Non-pigmented ciliary epithelial cell (primary cell): Measurements from ENCODE around the gene RASD1.
"Not testable (repeated sequence)": the region's sequence is repeated elsewhere in the genome, so short reads cannot be mapped to it uniquely, and the experiment has no call there.

Experiments
- DNase-seq: peaks from one replicate; pipeline ENCODE4 v3.0.0-alpha.2; 2010; ENCODE audit warnings: low read depth

RASD1 gene

DNA sequence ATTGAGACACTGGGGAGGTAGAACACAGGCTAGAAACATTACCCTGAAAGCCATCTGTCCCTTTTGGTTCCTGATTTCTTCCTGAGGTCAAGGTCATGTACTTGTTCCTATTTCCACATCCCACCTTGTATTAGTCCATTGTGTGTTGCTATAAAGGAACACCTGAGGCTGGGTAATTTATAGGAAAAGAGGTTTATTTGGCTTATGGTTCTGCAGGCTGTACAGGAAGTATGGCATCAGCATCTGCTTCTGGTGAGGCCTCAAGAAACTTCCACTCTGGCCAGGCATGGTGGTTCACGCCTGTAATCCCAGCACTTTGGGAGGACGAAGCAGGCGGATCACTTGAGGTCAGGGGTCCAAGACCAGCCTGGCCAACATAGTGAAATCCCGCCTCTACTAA, 26.8 kb downstream of the RASD1 start:
- DNase-seq, result no peak

DNA sequence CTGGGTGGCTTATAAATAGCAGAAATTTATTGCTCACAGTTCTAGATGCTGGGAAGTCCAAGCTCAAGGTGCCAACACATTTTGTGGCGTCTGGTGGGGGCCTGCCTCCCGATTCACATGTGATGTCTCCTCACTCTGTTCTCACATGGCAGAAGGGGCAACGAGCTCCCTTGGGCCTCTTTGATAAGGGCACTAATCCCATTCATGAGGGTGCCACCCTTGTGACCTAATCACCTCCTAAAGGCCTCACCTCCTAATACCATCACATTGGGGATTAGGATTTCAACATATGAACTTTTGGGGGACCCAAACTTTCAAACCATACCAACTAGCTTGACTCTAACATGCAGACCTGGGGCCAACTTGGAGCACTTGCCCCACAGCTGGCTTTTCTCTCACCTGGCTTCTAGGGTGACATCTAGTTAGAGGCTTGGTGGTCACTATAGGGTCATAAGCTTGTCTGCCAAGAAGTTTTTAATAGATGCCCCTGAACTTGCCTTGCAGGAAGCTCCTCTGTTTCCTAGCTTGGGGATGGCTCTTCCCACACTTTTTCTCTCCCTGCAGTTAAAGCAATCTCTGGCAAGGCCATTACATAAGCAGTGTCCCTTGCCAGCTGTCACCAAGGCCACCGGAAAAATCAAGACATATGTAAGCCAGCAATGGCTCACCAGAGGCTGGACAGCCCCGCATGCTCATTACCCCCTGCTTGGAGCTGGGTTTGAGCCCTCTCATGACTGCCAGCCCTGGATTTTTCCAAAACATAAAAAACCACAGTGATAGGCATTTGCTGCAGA, 27.8 kb downstream of the RASD1 start:
- no peak for DNase-seq

DNA sequence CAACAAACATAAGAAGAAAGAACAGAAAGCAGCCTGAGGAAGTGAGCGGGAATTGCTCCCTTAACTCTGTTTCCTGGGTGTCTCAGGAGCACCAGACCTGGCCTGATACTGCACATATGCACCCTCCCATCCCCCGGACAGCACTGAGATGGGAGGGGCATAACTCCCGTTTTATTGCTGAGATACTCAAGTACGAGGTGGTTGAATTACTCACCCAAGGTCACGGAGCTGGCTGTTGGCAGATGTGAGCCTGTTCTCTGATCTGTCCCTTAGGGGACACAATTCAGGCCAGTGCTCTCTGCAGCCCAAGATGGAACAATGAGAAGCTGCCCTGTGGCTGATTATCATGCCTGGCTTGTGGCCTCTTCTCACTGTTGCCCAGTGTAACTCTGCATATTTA, 28.5 kb downstream of the RASD1 start:
- DNase-seq, result no peak

DNA sequence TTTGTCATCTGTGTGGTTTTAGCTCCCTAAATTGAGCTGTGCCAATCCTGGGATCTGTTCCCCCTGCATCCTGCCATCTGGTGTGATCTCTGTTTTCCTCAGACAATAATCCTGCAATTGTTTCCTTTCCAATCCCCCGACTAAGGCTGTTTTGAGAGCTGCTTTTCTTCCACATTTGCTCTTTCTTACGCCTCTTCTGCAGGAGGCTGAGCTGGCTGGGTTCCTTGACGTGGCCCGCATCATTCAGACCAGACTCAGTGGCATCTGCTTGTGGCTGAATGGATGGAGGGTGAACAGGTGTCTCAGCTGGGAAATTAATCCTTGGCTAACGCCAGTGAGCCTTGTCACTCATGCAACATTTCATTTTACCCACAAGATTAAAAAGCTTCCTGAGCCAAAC, 29.2 kb downstream of the RASD1 start:
- DNase-seq, result no peak

DNA sequence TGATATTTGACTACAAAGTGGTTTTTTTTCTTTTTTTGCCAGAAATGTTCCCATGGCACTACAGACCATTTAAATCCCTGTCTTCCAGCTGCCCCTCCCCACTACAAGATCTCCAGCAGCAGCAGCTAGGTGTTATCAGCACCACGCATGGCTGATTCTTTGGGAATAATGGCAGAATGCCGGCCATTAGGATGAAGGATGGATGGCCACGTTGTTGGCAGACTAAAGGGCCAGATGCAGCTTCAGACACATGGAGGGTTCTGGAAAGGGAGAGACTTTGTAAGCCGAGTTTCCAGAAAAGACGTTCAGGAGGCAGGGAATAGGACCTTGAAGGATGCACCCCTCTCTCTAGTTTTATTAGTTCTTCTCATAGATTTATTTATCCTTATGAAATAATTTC, 29.7 kb downstream of the RASD1 start:
- DNase-seq, result no peak

DNA sequence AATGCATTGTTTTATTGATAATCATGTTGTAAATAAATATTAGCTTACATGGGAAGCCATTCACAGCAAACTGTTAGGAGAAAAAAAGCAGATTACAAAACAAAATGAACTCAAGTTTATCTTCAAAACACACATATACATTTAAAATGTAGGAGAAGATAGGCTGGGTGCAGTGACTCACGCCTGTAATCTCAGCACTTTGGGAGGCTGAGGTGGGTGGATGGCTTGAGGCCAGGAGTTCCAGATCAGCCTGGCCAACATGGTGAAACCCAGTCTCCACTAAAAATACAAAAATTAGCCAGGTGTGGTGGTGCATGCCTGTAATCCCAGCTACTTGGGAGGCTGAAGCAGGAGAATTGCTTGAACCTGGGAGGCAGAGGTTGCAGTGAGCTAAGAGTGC, 30.3 kb downstream of the RASD1 start:
- DNase-seq, result not testable (repeated sequence)

DNA sequence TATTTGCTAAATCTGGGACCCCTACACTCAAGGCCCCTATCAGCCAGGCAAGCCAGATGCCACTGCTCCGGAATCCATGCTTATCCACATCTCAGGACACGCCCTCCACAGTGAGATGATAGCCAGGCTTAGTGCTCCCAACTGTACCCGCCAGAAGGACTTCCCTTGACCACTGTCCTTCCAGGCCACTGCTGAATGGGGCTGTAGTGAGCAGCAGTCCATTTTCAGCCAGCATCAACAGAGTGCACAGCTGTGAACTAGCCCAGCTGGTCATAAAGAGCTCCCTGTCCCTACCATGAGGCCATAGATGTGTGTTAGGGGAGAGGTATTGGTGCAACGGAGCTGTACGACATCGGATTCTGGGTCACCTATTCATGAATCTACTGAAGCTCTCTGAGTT, 32.4 kb downstream of the RASD1 start:
- no peak for DNase-seq

DNA sequence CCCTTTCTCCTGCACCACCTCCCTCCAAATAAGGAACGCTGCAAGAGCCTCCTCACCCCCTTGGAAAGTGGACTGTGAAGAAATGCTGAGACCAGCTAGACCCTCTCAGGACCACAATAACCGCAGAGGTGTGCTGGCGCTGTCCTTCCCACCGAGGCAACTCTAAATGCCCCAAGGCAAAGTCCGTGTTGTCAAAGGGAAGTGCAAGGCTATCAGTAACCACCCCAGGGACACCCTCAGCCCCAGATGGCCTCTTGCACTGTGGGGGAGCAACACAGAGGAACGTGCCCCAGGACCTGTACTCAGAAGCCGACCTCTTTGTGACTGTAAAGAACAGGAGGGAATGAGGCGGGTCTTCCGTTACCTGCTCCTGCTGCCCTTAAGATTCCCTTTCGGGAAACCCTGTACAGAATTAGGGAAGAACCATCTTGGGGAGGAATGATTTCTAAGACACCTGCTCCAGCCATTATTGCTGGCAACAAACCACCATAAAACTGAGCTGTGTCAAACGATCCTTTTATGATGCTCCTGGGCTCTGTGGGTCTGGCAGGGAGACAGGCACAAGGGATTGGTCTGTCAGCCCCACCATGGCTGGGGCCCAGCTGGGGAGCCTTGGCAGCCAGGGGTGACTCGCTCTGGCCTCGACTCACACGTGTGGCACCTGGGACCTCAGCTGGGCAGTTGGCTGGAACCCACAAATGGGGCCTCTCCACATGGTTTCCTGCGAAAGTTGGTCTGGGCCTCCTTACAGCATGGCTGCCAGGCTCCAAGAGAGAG, 34.0 kb downstream of the RASD1 start:
- no peak for DNase-seq

DNA sequence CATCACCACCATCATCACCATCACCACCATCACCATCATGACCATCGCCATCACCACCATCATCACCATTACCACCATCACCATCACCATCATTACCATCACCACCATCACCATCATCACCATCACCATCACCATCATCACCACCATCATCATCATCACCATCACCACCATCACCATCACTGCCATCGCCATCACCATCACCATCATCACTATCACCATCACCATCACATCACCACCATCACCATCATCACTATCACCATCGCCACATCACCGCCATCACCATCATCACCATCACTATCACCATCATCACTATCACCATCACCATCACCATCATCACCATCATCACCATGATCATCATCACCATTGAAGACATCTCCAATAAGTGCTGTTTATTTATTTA, 36.2 kb downstream of the RASD1 start:
- no peak for DNase-seq

DNA sequence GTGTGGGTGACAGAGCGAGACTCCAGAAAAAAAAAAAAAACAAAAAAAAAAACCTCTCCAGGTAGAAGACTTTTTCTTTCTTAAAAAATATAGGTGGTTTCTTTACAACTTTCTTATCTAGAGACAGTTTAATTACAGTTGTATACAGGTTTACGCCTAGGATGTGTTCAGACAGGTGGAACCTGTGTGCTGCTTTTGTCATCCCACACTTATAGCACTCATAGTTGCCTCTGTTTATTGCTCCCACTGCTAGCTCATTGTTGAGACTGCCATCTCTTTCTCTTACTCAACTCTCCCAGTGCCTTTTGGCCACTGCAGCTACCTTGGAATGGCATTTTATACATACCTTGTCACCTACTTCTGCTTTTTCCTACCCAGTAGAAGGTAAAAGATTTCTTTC, 38.5 kb downstream of the RASD1 start:
- no peak for DNase-seq

DNA sequence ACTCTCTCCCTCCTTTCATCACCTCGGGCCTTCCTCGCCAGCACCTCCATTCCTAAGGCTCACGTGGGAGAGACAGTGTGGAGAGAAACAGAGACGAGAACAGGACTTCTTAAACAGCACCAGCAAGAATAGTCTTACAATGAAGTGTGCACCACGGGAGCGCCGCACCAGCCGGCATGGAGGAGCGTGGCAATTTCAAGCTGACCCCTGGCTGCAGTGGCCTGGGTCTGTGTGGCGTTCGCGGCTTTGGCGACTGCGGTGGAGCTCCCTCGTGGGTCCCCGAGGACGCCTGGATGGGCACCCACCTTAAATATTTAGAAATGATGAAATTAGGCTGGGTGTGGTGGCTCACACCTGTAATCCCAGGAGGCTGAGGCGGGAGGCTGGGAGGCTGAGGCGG, 39.9 kb downstream of the RASD1 start:
- no peak for DNase-seq

DNA sequence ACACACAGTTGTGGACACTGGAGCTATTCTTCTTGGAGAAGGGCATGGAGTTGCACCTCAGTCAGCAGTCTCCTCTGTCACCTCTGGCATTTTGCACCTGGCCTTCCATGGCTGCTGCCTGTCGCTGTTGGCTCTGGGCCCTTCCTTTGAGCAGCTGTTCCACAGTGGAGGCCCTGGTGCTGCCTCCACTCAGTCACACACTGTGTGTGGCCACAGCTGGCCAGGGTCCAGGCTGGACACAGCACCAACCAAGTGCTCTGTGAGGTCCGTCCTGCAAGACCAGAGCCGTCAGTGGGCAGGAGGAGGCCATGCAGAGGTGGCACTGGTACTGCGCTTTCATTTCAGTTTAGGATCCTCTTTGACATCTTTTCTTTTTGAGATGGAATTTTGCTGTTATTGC, 41.0 kb downstream of the RASD1 start:
- DNase-seq, result no peak

DNA sequence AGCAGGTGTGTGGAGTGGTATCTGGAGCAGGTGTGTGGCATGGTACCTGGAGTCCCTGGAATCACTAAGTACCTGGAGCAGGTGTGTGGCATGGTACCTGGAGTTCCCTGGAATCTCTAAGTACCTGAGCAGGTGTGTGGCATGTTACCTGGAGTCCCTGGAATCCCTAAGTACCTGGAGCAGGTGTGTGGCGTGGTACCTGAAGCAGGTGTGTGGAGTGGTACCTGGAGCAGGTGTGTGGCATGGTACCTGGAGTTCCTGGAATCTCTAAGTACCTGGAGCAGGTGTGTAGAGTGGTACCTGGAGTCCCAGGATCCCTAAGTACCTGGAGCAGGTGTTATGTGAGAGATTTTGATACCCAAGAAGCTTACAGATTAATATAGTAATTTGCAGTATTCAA, 41.5 kb downstream of the RASD1 start:
- not testable (repeated sequence) for DNase-seq

DNA sequence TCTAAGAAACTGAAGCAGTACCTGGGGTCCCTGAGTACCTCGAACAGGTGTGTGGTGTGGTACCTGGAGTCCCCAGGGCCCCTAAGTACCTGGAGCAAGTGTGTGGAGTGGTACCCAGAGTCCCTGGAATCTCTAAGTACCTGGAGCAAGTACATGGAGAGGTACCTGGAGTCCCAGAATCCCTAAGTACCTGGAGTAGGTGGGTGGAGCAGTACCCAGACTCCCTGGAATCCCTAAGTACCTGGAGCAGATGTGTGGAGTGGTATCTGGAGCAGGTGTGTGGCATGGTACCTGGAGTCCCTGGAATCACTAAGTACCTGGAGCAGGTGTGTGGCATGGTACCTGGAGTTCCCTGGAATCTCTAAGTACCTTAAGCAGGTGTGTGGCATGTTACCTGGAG, 41.9 kb downstream of the RASD1 start:
- DNase-seq, result no peak

DNA sequence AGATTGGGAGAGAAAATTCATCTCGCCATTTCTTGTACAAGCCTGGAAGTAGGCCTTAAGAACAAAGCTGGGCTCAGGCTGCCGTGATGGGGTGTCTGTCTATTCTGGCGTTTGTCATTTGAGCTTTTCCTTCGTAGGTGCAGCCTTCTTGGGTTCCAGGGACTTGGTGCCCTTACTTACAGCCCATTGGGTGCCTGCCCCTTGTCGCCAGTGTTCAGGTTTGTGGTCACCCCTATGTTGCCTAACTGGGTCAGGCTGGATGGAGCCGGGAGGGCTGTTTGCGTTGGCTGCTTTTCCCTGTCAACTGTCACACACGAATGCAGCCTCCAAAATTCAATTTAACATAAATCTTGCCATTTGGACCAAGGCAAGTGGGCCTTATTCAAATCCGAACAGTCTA, 43.1 kb downstream of the RASD1 start:
- no peak for DNase-seq

DNA sequence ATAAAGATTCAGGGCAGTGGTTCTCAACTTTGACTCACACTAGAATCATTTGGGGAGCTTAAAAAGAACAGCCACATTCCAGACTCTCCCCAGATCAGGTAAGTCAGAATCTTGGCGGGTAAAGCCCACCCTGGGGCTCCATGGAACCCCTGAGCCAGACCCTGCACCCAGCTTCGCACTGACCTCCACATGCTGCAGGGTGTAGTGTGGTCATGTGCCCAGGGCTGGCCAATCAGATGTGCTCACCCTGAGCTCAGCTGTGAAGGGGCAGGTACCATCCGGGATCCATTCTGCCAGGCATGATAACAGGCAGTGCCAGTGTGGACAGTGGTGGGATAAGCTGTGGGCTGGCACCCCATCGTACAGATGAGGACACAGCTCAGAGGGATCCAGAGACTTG, 47.5 kb downstream of the RASD1 start:
- no peak for DNase-seq

DNA sequence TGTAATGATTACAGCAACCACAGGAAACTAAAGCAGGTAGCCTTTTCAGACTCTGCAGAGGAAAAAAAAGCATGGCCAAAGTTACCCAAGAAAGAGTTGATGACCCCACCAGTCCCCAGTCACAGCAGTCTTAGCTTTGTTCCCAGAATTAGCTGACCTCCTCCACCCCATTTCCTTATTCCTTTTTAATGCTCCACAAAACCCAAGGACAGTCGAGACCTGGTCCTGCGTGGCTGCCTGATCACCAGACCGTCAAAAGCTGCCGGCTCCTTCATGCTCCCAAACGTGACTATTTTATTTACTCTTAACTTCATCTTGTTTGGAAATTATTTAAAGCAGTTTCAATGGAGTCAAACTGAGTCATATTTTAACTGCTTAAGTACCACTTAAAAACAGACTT, 48.1 kb downstream of the RASD1 start:
- DNase-seq, result no peak

DNA sequence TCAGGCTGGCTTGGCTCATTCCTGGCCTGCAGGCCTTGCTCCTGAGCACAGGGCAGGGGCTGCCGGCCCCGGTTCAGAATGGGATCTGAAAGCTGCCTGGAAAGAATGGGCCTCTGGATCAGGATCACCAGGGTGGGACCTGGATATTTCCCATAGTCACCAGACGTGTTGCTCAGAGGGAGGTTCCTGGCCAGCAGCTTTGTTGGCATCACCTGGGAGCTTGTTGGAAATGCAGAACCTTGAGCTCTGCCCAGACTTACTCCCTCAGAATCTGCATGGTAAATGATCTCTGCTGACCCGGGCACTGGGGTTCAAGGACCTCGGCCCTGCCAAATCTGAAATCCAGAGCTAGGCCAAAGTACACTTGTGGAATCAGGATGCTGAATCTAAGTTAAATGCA, 48.9 kb downstream of the RASD1 start:
- DNase-seq, result no peak

DNA sequence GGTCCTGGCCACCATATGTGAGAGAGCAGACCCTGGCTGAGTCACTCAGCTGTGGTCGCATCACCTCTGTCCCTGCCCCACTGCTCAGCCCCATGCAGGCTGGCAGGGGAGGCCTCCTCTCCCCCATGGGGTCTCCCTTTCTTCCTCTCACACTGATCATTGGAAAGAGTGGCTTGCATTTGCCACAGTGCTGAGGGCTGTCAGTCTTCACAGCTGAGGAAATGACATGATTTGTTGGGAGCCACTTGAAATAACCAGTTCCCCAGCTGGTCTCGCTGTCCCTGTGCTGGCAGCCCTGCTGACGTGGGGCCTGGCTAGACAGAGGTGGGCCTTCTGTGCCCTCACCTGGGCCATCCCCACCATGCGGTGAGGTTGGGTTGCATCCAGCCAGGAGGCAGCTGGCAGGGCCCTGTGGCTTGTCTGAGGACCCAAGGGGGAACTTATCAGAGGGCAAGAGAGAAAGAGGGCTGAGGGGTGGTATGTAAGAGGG, 49.5 kb downstream of the RASD1 start:
- DNase-seq, result no peak

DNA sequence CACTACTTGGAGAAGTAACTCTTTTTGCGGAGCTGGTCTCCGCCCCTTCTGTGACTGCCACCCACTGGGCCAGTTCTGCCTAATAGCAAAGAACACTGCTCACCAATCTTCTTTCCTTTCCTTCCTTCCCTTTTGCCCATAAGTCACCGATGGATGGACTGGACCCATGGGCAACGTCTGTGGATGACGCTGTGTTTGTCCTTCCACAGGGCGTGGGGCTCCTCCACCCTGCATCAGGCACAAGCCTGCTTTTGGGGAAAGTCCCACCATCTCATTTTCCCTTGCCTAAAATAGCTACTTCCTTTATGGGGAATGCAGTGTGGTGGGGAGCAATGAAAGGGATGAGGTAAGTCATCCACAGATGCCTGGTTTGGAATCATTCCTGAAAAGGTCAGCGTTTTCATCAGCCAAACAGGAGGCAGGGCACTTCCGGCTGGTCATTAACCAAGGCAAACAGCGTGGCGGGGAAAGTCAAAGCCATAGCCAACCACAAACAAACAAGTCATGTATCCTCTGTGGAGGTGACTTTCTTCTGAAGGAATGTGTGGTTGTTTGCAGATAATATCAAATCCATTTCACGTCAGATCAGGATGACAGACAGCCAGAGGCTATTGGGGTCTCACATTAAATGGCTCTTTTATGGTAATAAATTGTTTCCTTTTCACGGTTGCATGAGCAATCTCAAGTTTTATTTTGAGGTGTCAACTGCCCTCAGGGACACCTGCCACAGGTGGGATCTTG, 50.1 kb downstream of the RASD1 start:
- DNase-seq, result peak; percentile 82

DNA sequence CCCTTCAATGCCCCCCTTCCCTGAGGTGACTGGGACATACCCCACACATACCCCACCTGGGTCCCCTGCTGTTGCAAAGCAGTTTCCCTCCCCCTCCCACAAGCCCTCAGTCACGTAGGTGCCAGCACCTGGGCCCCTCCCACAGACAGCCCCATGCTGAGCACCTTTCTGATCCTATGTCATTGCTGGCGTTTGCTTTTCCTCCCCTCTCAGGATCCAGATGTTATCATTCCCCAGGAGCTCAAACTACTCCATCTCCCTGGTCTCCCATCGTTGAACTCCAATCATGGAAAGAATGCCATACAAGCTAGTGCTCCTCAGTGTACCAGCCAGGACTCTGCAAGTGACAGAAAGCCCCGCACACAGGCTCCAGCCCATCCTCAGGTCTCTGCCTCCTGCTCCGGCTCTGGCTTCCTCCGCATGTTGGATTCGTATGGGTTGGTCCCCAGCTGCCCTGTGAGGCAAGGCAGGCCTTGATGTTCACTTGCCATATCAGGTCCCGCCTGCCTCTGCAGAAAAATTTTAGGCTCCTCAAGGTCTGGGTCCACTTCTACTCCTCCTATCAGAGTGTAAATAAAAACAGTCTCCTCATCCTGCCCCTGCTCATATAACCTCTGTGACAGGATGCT, 50.8 kb downstream of the RASD1 start:
- DNase-seq, result no peak
